Vagina (tissue), 2 donors: Measurements from ENCODE around the gene CEACAM3.
"Not testable (repeated sequence)": the region's sequence is repeated elsewhere in the genome, so short reads cannot be mapped to it uniquely, and the experiment has no call there.

ENCODE experiments used
- CTCF ChIP-seq, 3 experiments: fragments of 450-650 bp in 2 of 3; fragments of 200-600 bp in 1 of 3; sonication (generic) in 1 of 3; IDR thresholded peaks; one replicate each; pipeline ENCODE4 v1.5.1; 2017 to 2019; ENCODE audit warnings: antibody characterized with exemption in 3 of 3, mild to moderate bottlenecking in 2 of 3, moderate library complexity in 2 of 3
- POLR2AphosphoS5 ChIP-seq, 2 donors: sonication (generic); formaldehyde crosslinking; IDR thresholded peaks; one replicate each; pipeline ENCODE4 v1.9.0; 2017; ENCODE audit warnings: antibody characterized with exemption in 2 of 2, mild to moderate bottlenecking in 2 of 2, low read depth in 1 of 2; ENCODE audit not compliant: insufficient read depth in 1 of 2

GRCh38 chr19:41788518-41788917 lies 7.9 kb upstream of the CEACAM3 start:
- TF ChIP-seq CTCF (IDR thresholded peaks at IDR 0.05); POLR2AphosphoS5 (IDR thresholded peaks at IDR 0.05; ENCODE audit: insufficient read depth in 1 of 2, low read depth in 1 of 2): not testable (repeated sequence)
